Fibroblast of lung (primary cell): Measurements from ENCODE around the gene CTRB2.

Experiments used
- EZH2 ChIP-seq: IDR thresholded peaks from 2 replicates; pipeline ENCODE4 v1.5.1; 2012; ENCODE audit warnings: low read length, control low read depth, mild to moderate bottlenecking; ENCODE audit errors: missing control alignments
- TF ChIP-seq, protein P1 (sequence below), 2 donors: IDR thresholded peaks in 1 of 2; conservative IDR thresholded peaks in 1 of 2; 1 replicate in 1 of 2; 2 replicates in 1 of 2; pipeline ENCODE4 v1.5.1; 2011 to 2012; ENCODE audit warnings: low read length in 2 of 2, control low read depth in 1 of 2, inconsistent platforms in 1 of 2, low read depth in 1 of 2, mild to moderate bottlenecking in 1 of 2

DNA sequence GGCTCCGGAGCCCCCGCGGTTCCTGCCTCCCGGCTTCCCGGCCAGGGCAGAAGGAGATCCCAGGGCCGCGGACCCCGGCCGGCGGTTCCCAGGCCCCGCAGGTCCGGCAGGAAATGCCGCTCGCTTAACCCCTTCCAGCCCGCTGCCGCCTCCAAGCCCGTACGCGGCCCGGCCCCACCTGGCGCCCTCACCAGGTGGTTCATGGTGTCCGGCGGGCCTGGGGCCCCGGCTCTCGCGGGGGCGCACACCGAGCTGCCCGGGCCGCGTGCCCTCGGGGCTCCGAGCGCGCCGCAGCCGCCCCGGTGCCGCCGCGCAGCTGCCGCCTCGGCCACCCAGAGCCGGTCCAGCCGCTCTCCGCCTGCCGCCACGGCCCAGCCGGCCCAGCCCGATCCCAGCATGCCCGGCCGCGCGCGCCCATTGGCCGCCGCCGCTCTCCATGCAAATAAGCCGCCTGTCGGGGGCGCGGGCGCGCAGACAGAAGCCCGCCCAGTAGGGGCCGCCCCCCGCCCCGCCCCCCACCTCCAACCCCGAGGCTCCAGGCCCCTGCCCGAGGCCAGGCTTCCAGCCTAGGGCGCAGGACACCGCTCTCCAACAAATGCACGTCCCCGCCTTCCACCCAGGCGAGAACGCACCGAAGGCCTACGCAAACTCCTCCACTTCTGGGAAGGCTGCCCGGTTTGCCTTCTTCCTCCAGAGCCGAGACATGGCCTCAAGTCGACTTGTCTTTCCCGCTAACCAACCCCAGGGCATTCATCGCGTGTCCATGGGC is 44.5 kb upstream of the CTRB2 start, which contains the start of gene BCAR1:
- TF ChIP-seq, protein P1, sequence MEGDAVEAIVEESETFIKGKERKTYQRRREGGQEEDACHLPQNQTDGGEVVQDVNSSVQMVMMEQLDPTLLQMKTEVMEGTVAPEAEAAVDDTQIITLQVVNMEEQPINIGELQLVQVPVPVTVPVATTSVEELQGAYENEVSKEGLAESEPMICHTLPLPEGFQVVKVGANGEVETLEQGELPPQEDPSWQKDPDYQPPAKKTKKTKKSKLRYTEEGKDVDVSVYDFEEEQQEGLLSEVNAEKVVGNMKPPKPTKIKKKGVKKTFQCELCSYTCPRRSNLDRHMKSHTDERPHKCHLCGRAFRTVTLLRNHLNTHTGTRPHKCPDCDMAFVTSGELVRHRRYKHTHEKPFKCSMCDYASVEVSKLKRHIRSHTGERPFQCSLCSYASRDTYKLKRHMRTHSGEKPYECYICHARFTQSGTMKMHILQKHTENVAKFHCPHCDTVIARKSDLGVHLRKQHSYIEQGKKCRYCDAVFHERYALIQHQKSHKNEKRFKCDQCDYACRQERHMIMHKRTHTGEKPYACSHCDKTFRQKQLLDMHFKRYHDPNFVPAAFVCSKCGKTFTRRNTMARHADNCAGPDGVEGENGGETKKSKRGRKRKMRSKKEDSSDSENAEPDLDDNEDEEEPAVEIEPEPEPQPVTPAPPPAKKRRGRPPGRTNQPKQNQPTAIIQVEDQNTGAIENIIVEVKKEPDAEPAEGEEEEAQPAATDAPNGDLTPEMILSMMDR (conservative IDR thresholded peaks at IDR 0.05 in 1 of 2, IDR thresholded peaks at IDR 0.05 in 1 of 2; ENCODE audit: low read depth in 1 of 2, low read length in 2 of 2): no peak
- TF ChIP-seq EZH2: no peak
